Fibroblast of lung (primary cell): ENCODE data around the gene SPATA6L. TPM values are rescaled to one million over a fixed set of nuclear protein-coding genes. Genes with fewer than 3 reads are reported as not detected.
A peak's percentile ranks its signal among the peaks of the same experiment; 100 is the strongest.
"Not testable (repeated sequence)": the region's sequence is repeated elsewhere in the genome, so short reads cannot be mapped to it uniquely, and the experiment has no call there.

ENCODE experiments used
- DNase-seq, 2 donors: peaks; one replicate each; pipeline versions ENCODE4 v3.0.0 to v3.0.0-alpha.2; 2010; ENCODE audit warnings: low read depth in 2 of 2
- H2AFZ ChIP-seq: 2 replicates; pipeline ENCODE4 v1.5.1; 2012; ENCODE audit warnings: low read length, control low read depth, inconsistent platforms
- H3K27ac ChIP-seq: 2 replicates; pipeline ENCODE4 v1.5.1; 2011; ENCODE audit warnings: low read length, control low read depth; ENCODE audit not compliant: insufficient read depth
- H3K27me3 ChIP-seq: 2 replicates; pipeline ENCODE4 v1.5.1; 2011; ENCODE audit warnings: mild to moderate bottlenecking, low read length; ENCODE audit not compliant: control insufficient read depth, insufficient read depth
- H3K36me3 ChIP-seq: 2 replicates; pipeline ENCODE4 v1.5.1; 2011; ENCODE audit warnings: low read length; ENCODE audit not compliant: control insufficient read depth, insufficient read depth
- H3K4me1 ChIP-seq: 2 replicates; pipeline ENCODE4 v1.5.1; 2011; ENCODE audit warnings: low read length; ENCODE audit not compliant: control insufficient read depth, insufficient read depth; ENCODE audit errors: extremely low read depth
- H3K4me2 ChIP-seq: 2 replicates; pipeline ENCODE4 v1.5.1; 2011; ENCODE audit warnings: low read length, control low read depth; ENCODE audit not compliant: insufficient read depth; ENCODE audit errors: extremely low read depth
- H3K4me3 ChIP-seq, 4 experiments: fragments of 200-600 bp in 1 of 4; sonication (generic) in 1 of 4; replicated peaks in 1 of 4; 2 replicates each; pipeline ENCODE4 v1.5.1; 2011 to 2016; ENCODE audit warnings: low read length in 4 of 4, low read depth in 3 of 4, mild to moderate bottlenecking in 3 of 4, control low read depth in 2 of 4, inconsistent platforms in 1 of 4, mixed read lengths in 1 of 4; ENCODE audit not compliant: insufficient read depth in 1 of 4; ENCODE audit errors: control extremely low read depth in 1 of 4
- H3K79me2 ChIP-seq: 2 replicates; pipeline ENCODE4 v1.5.1; 2012; ENCODE audit warnings: mild to moderate bottlenecking, low read length, inconsistent platforms; ENCODE audit not compliant: control insufficient read depth, insufficient read depth
- H3K9ac ChIP-seq: 2 replicates; pipeline ENCODE4 v1.5.1; 2011; ENCODE audit warnings: mild to moderate bottlenecking, low read length, control low read depth; ENCODE audit not compliant: insufficient read depth
- H3K9me3 ChIP-seq: 2 replicates; pipeline ENCODE4 v1.5.1; 2012; ENCODE audit warnings: low read depth, low read length; ENCODE audit not compliant: control insufficient read depth, insufficient read depth
- H4K20me1 ChIP-seq: 2 replicates; pipeline ENCODE4 v1.5.1; 2011; ENCODE audit warnings: low read length; ENCODE audit not compliant: control insufficient read depth, insufficient read depth; ENCODE audit errors: extremely low read depth
- EZH2 ChIP-seq: IDR thresholded peaks from 2 replicates; pipeline ENCODE4 v1.5.1; 2012; ENCODE audit warnings: low read length, control low read depth, mild to moderate bottlenecking; ENCODE audit errors: missing control alignments
- polyA plus RNA-seq, 2 donors: library from polyadenylated mRNA; depleted of rRNA in 1 of 2; stranded (reverse) in 1 of 2; unstranded in 1 of 2; fragments of >200 nt; gene quantifications; 2 replicates each; pipeline ENCODE4 v1.2.1, GENCODE V29; 2011 to 2012; ENCODE audit warnings: missing spikeins in 1 of 2
- total RNA-seq: library from RNA; depleted of rRNA; stranded (reverse); fragments of >200 nt; gene quantifications from 2 replicates; pipeline ENCODE4 v1.2.1, GENCODE V29; 2014
- TF ChIP-seq, protein P1 (sequence below), 2 donors: IDR thresholded peaks in 1 of 2; conservative IDR thresholded peaks in 1 of 2; 1 replicate in 1 of 2; 2 replicates in 1 of 2; pipeline ENCODE4 v1.5.1; 2011 to 2012; ENCODE audit warnings: low read length in 2 of 2, control low read depth in 1 of 2, inconsistent platforms in 1 of 2, low read depth in 1 of 2, mild to moderate bottlenecking in 1 of 2

The SPATA6L gene
- total and polyA plus RNA-seq, 2 donors (not counting 1 experiment from before 2014, with no cell fraction given): 0.54 to 1.2 TPM

DNA sequence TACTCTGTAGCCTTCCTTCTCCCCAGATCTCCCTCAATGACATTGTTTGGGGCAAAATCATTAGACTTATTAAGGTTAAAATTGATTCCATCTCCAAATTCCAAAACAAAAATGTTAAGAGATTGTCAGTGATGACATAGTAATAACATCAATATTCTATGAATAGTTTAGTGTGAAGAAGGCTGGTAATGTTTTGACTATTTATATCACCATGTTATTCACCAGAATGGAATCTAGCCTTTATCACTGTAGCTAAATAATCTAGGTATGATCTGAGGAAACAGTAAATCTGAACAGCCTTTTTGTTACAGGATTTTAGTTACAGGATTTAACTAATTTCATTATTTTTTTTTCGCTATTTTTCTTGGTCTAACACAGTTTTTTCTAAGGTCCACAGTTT lies 5.1 kb downstream of the SPATA6L start:
- Histone ChIP-seq H3K79me2 (no peaks in the 10 kb centered on the region), H2AFZ (no peak overlapping the region), H3K9me3 (no peaks in the 10 kb centered on the region), H3K4me2 (peak overlapping the region; percentile 94), H3K27ac (no peak overlapping the region), H3K4me1 (peaks cover 13% of the 10 kb centered on the region), H4K20me1 (no peaks in the 10 kb centered on the region), H3K36me3 (no peaks in the 10 kb centered on the region), H3K4me3 (peak overlapping the region in 1 of 4 experiments; percentile 79), H3K9ac (no peak overlapping the region), H3K27me3 (no peaks in the 10 kb centered on the region)
- no peak for TF ChIP-seq EZH2
- TF ChIP-seq, protein P1, sequence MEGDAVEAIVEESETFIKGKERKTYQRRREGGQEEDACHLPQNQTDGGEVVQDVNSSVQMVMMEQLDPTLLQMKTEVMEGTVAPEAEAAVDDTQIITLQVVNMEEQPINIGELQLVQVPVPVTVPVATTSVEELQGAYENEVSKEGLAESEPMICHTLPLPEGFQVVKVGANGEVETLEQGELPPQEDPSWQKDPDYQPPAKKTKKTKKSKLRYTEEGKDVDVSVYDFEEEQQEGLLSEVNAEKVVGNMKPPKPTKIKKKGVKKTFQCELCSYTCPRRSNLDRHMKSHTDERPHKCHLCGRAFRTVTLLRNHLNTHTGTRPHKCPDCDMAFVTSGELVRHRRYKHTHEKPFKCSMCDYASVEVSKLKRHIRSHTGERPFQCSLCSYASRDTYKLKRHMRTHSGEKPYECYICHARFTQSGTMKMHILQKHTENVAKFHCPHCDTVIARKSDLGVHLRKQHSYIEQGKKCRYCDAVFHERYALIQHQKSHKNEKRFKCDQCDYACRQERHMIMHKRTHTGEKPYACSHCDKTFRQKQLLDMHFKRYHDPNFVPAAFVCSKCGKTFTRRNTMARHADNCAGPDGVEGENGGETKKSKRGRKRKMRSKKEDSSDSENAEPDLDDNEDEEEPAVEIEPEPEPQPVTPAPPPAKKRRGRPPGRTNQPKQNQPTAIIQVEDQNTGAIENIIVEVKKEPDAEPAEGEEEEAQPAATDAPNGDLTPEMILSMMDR (conservative IDR thresholded peaks at IDR 0.05 in 1 of 2, IDR thresholded peaks at IDR 0.05 in 1 of 2; ENCODE audit: low read depth in 1 of 2, low read length in 2 of 2): no peak
- peak in 1 of 2 donors; percentile 65 for DNase-seq

DNA sequence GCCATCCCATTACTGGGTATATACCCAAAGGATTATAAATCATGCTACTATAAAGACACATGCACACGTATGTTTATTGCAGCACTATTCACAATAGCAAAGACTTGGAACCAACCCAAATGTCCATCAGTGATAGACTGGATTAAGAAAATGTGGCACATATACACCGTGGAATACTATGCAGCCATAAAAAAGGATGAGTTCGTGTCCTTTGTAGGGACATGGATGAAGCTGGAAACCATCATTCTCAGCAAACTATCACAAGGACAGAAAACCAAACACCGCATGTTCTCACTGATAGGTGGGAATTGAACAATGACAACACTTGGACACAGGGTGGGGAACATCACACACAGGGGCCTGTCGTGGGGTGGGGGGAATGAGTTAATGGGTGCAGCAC lies 5.6 kb downstream of the SPATA6L start:
- H2AFZ ChIP-seq, H3K27ac ChIP-seq, DNase-seq, H3K9me3 ChIP-seq, H3K4me3 ChIP-seq, H3K4me2 ChIP-seq, H4K20me1 ChIP-seq, H3K27me3 ChIP-seq, H3K36me3 ChIP-seq, H3K79me2 ChIP-seq, H3K9ac ChIP-seq: not testable (repeated sequence)
- peaks cover 13% of the 10 kb centered on the region for H3K4me1 ChIP-seq

DNA sequence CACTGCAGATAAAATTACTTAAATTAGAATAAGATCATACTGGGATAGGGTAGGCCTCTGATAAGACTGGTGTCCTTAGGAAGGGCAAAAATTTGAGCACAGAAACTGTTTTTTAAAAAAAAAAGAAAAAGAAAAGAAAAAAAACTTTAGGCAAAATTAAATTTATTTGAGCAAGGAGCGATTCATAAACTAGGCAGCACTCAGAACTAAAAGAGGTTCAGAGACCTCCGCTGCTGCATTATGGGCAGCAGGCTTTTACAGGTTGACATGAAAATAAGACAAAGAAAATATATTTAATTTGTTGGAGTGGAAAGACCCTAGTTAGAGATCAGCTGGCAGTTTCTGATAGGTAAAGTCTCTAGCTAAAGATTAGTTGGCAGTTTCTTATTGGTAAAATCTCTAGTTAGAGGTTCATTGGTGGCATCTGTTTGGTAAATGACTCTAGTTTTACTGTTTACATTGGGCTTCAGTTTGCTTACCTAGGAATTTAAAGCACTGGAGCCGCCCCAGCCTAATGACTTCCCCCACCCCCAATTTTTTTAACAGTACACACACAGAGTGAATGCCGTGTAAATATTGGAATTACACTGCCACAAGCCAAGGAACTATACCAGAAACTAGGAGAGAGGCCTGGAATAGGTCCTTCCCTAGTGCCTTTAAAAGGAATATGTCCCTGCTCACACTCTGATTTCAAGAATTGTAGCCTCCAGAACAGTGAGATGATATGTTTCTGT lies 8.7 kb downstream of the SPATA6L start:
- Histone ChIP-seq H3K4me2 (no peak overlapping the region), H3K79me2 (no peaks in the 10 kb centered on the region), H3K4me1 (peaks cover 6% of the 10 kb centered on the region), H4K20me1 (no peaks in the 10 kb centered on the region), H3K27me3 (no peaks in the 10 kb centered on the region), H3K9ac (no peak overlapping the region), H3K9me3 (no peaks in the 10 kb centered on the region), H3K36me3 (no peaks in the 10 kb centered on the region), H2AFZ (no peak overlapping the region), H3K4me3 (no peak overlapping the region), H3K27ac (no peak overlapping the region)
- no peak for DNase-seq
- TF ChIP-seq, protein P1 (conservative IDR thresholded peaks at IDR 0.05 in 1 of 2, IDR thresholded peaks at IDR 0.05 in 1 of 2; ENCODE audit: low read depth in 1 of 2, low read length in 2 of 2): no peak
- TF ChIP-seq EZH2: no peak
